HCT116 (cell line): ENCODE results near the gene DOK6. TPM values are rescaled to one million over a fixed set of nuclear protein-coding genes. Genes with fewer than 3 reads are reported as not detected.

ENCODE experiments used
- ATAC-seq: fragments of 200-7000 bp; cut with Tn5 transposase; 2 replicates; pipeline ENCODE4 v1.9.1; 2020; ENCODE audit warnings: mild to moderate bottlenecking, moderate library complexity
- BruUV-seq: library from RNA; stranded (reverse); fragments of 400-500 nt; replicated peaks from 2 replicates; lab custom pipeline; 2021; lab: Mats Ljungman, UMichigan
- CTCF ChIA-PET: fragments of 300-600 bp; sonication (Branson Sonifier 250); formaldehyde crosslinking; loops from one replicate; lab custom pipeline; 2021; ENCODE audit warnings: antibody characterized with exemption; lab: Charles Lee
- POLR2A ChIA-PET: fragments of 300-600, 350-600 bp; sonication (Branson Sonifier 250); formaldehyde crosslinking; loops from one replicate; lab custom pipeline; 2021; ENCODE audit warnings: antibody characterized with exemption; lab: Charles Lee
- RAD21 ChIA-PET, 2 experiments: fragments of 300-600 bp; sonication (Branson Sonifier 250); formaldehyde crosslinking; loops; one replicate each; lab custom pipeline; 2023; ENCODE audit warnings: low total read pairs in 2 of 2; ENCODE audit not compliant: uncharacterized antibody in 2 of 2, unreplicated experiment in 2 of 2, low non-redundant PET in 1 of 2; lab: Charles Lee
- DNase-seq: peaks from one replicate; pipeline ENCODE4 v3.0.0-alpha.2; 2010; ENCODE audit warnings: low read depth, low spot score
- H2AFZ ChIP-seq: fragments of 200-600 bp; shearing (Covaris generic), sonication (generic); 2 replicates; pipeline ENCODE4 v1.6.1; 2017; ENCODE audit warnings: low read depth, mixed run types, mixed read lengths, antibody characterized with exemption, low read length; ENCODE audit not compliant: poor library complexity, severe bottlenecking
- H3K27ac ChIP-seq: 2 replicates; pipeline ENCODE4 v1.5.1; 2012; ENCODE audit warnings: low read depth, low read length
- H3K27me3 ChIP-seq: fragments of 200-600 bp; sonication (generic); 2 replicates; pipeline ENCODE4 v1.6.1; 2016; ENCODE audit warnings: mixed run types, low read length, mixed read lengths; ENCODE audit not compliant: insufficient read depth
- H3K36me3 ChIP-seq, 2 experiments: fragments of 200-500 bp in 1 of 2; fragments of 200-600 bp in 1 of 2; sonication (Bioruptor generic) in 1 of 2; sonication (generic) in 1 of 2; 2 replicates each; pipeline versions ENCODE4 v1.5.1 to v1.6.1; 2014 to 2016; ENCODE audit warnings: low read length in 2 of 2, inconsistent platforms in 1 of 2, mixed read lengths in 1 of 2, mixed run types in 1 of 2; ENCODE audit not compliant: insufficient read depth in 2 of 2, control insufficient read depth in 1 of 2
- H3K4me1 ChIP-seq, 2 experiments: fragments of 200-600 bp in 1 of 2; sonication (generic) in 1 of 2; 2 replicates each; pipeline versions ENCODE4 v1.5.1 to v1.6.1; 2012 to 2017; ENCODE audit warnings: low read length in 2 of 2, inconsistent platforms in 1 of 2, mild to moderate bottlenecking in 1 of 2, mixed read lengths in 1 of 2, mixed run types in 1 of 2, moderate library complexity in 1 of 2; ENCODE audit not compliant: insufficient read depth in 2 of 2, control insufficient read depth in 1 of 2
- H3K4me2 ChIP-seq: fragments of 200-600 bp; sonication (generic); 2 replicates; pipeline ENCODE4 v1.6.1; 2017; ENCODE audit warnings: mixed run types, low read length, mixed read lengths
- H3K4me3 ChIP-seq, 2 experiments: fragments of 200-600 bp in 1 of 2; sonication (generic) in 1 of 2; replicated peaks in 1 of 2; 2 replicates each; pipeline ENCODE4 v1.5.1; 2011 to 2016; ENCODE audit warnings: low read length in 2 of 2, control low read depth in 1 of 2, low read depth in 1 of 2, mild to moderate bottlenecking in 1 of 2, mixed read lengths in 1 of 2, mixed run types in 1 of 2
- H3K79me2 ChIP-seq: fragments of 200-600 bp; sonication (generic); 2 replicates; pipeline ENCODE4 v1.6.1; 2017; ENCODE audit warnings: mild to moderate bottlenecking, mixed run types, low read length, moderate library complexity, mixed read lengths; ENCODE audit not compliant: insufficient read depth
- H3K9ac ChIP-seq: fragments of 200-600 bp; sonication (generic); 2 replicates; pipeline ENCODE4 v1.6.1; 2016; ENCODE audit warnings: low read length, mixed read lengths
- H3K9me2 ChIP-seq: fragments of 200-600 bp; sonication (generic), shearing (Covaris generic); 2 replicates; pipeline ENCODE4 v1.6.1; 2017; ENCODE audit warnings: mixed run types, mild to moderate bottlenecking, moderate library complexity; ENCODE audit not compliant: insufficient read depth
- H3K9me3 ChIP-seq, 2 experiments: fragments of 200-500 bp in 1 of 2; fragments of 200-600 bp in 1 of 2; sonication (Bioruptor generic) in 1 of 2; sonication (generic) in 1 of 2; 2 replicates each; pipeline ENCODE4 v1.6.1; 2014 to 2017; ENCODE audit warnings: low read length in 2 of 2, mixed read lengths in 2 of 2, inconsistent platforms in 1 of 2, low read depth in 1 of 2, mild to moderate bottlenecking in 1 of 2, mixed run types in 1 of 2, moderate library complexity in 1 of 2; ENCODE audit not compliant: control insufficient read depth in 1 of 2, insufficient read depth in 1 of 2
- H4K20me1 ChIP-seq: fragments of 200-600 bp; sonication (generic), shearing (Covaris generic); 2 replicates; pipeline ENCODE4 v1.6.1; 2017; ENCODE audit warnings: mixed run types, mild to moderate bottlenecking, moderate library complexity; ENCODE audit not compliant: insufficient read depth
- CBX3 ChIP-seq: IDR thresholded peaks from 2 replicates; pipeline ENCODE4 v1.6.1; 2012; ENCODE audit warnings: low read depth
- CTCF ChIP-seq, 3 experiments: fragments of 200-600 bp in 1 of 3; sonication (generic) in 1 of 3; IDR thresholded peaks in 2 of 3; conservative IDR thresholded peaks in 1 of 3; 2 replicates each; pipeline ENCODE4 v1.5.1; 2012 to 2017; ENCODE audit warnings: low read depth in 2 of 3, low read length in 2 of 3, antibody characterized with exemption in 1 of 3, borderline replicate concordance in 1 of 3, control low read depth in 1 of 3, mild to moderate bottlenecking in 1 of 3, mixed read lengths in 1 of 3, mixed run types in 1 of 3, moderate library complexity in 1 of 3; ENCODE audit not compliant: insufficient read depth in 1 of 3
- EGR1 ChIP-seq: IDR thresholded peaks from 2 replicates; pipeline ENCODE4 v1.6.1; 2012; ENCODE audit warnings: low read depth
- FOSL1 ChIP-seq: IDR thresholded peaks from 2 replicates; pipeline ENCODE4 v1.6.1; 2012; ENCODE audit warnings: low read depth
- JUND ChIP-seq: IDR thresholded peaks from 2 replicates; pipeline ENCODE4 v1.6.1; 2012
- MAX ChIP-seq: IDR thresholded peaks from 2 replicates; pipeline ENCODE4 v1.6.1; 2012
- POLR2A ChIP-seq: IDR thresholded peaks from 2 replicates; pipeline ENCODE4 v1.7.0; 2011; ENCODE audit warnings: borderline replicate concordance; ENCODE audit not compliant: insufficient read depth, insufficient read length; ENCODE audit errors: extremely low read depth
- POLR2AphosphoS5 ChIP-seq: IDR thresholded peaks from 2 replicates; pipeline ENCODE4 v1.6.1; 2011; ENCODE audit warnings: mild to moderate bottlenecking, low read depth, low read length, moderate library complexity
- RAD21 ChIP-seq: IDR thresholded peaks from 2 replicates; pipeline ENCODE4 v1.6.1; 2012; ENCODE audit warnings: low read depth, mild to moderate bottlenecking
- REST ChIP-seq: IDR thresholded peaks from 2 replicates; pipeline ENCODE4 v1.6.1; 2012; ENCODE audit warnings: low read depth
- SP1 ChIP-seq: IDR thresholded peaks from 2 replicates; pipeline ENCODE4 v1.6.1; 2012; ENCODE audit warnings: low read depth
- SRF ChIP-seq: IDR thresholded peaks from 2 replicates; pipeline ENCODE4 v1.6.1; 2012; ENCODE audit warnings: low read depth
- TCF7L2 ChIP-seq: IDR thresholded peaks from 2 replicates; pipeline ENCODE4 v1.7.0; 2011; ENCODE audit warnings: borderline replicate concordance, inconsistent platforms; ENCODE audit not compliant: insufficient read depth, insufficient read length; ENCODE audit errors: extremely low read depth
- YY1 ChIP-seq: IDR thresholded peaks from 2 replicates; pipeline ENCODE4 v1.6.1; 2011; ENCODE audit warnings: low read length, low read depth, moderate library complexity, mild to moderate bottlenecking; ENCODE audit not compliant: insufficient replicate concordance; ENCODE audit errors: extremely low read depth
- ZFX ChIP-seq: fragments of 450-650 bp; IDR thresholded peaks from 2 replicates; pipeline ENCODE4 v1.6.1; 2017
- intact Hi-C: fragments of 100-400 bp; cut with micrococcal nuclease; formaldehyde crosslinking; loops from 2 replicates; pipeline ENCODE4 v1.10.0; 2022
- total RNA-seq: library from RNA; stranded (reverse); gene quantifications from one replicate; pipeline ENCODE4 v1.2.1, GENCODE V29; 2021; ENCODE audit not compliant: unreplicated experiment
- TF ChIP-seq, protein P1 (sequence below): IDR thresholded peaks from 2 replicates; pipeline ENCODE4 v1.6.1; 2011; ENCODE audit warnings: mild to moderate bottlenecking, low read length, moderate library complexity; ENCODE audit not compliant: insufficient replicate concordance; ENCODE audit errors: extremely low read depth

DOK6 gene
- total RNA-seq, 1 experiment from 2014 or later = not detected

GRCh38 chr18:69371729-69372128, 29.0 kb upstream of the DOK6 start:
- no peaks in the 10 kb centered on the region for H4K20me1 ChIP-seq
- no peaks in the 10 kb centered on the region for H3K9me2 ChIP-seq
- ATAC-seq = no peak
- H3K4me3 ChIP-seq = no peak overlapping the region
- H3K4me1 ChIP-seq = no peaks in the 10 kb centered on the region
- ChIA-PET RAD21 (no interaction called here), CTCF (no interaction called here), POLR2A (no interaction called here)
- H3K4me2 ChIP-seq = no peak overlapping the region
- no peak overlapping the region for H3K9ac ChIP-seq
- H2AFZ ChIP-seq = no peak overlapping the region
- BruUV-seq = no TSS peak
- H3K9me3 ChIP-seq = no peaks in the 10 kb centered on the region
- intact Hi-C loops = no loop called here
- no peak for DNase-seq
- no peaks in the 10 kb centered on the region for H3K36me3 ChIP-seq
- H3K79me2 ChIP-seq = no peaks in the 10 kb centered on the region
- TF ChIP-seq YY1 (no peak), TCF7L2 (no peak), REST (no peak), RAD21 (no peak), SP1 (no peak), ZFX (no peak), POLR2AphosphoS5 (no peak), CTCF (IDR thresholded peaks at IDR 0.05 in 2 of 3, conservative IDR thresholded peaks at IDR 0.05 in 1 of 3; ENCODE audit: borderline replicate concordance in 1 of 3, insufficient read depth in 1 of 3, low read depth in 2 of 3, low read length in 2 of 3) (no peak), POLR2A (no peak), MAX (no peak), EGR1 (no peak), FOSL1 (no peak), CBX3 (no peak), JUND (no peak), SRF (no peak)
- TF ChIP-seq, protein P1, sequence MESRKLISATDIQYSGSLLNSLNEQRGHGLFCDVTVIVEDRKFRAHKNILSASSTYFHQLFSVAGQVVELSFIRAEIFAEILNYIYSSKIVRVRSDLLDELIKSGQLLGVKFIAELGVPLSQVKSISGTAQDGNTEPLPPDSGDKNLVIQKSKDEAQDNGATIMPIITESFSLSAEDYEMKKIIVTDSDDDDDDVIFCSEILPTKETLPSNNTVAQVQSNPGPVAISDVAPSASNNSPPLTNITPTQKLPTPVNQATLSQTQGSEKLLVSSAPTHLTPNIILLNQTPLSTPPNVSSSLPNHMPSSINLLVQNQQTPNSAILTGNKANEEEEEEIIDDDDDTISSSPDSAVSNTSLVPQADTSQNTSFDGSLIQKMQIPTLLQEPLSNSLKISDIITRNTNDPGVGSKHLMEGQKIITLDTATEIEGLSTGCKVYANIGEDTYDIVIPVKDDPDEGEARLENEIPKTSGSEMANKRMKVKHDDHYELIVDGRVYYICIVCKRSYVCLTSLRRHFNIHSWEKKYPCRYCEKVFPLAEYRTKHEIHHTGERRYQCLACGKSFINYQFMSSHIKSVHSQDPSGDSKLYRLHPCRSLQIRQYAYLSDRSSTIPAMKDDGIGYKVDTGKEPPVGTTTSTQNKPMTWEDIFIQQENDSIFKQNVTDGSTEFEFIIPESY = no peak
- no peak overlapping the region for H3K27ac ChIP-seq
- no peaks in the 10 kb centered on the region for H3K27me3 ChIP-seq
